Effector memory CD8-positive, alpha-beta T cell (primary cell): ENCODE results near the gene PPM1M.
A peak's percentile ranks its signal among the peaks of the same experiment; 100 is the strongest.

Experiments
- ATAC-seq: fragments of 150-1000 bp; cut with Tn5 transposase; replicated peaks from 2 replicates; pipeline ENCODE4 v1.10.0; 2021; ENCODE audit warnings: mild to moderate bottlenecking, moderate library complexity
- DNase-seq, 3 experiments: peaks; one replicate each; pipeline ENCODE4 v3.0.0; 2021
- H3K27ac Mint-ChIP-seq, 2 donors: one replicate each; pipeline ENCODE4 v1.8.0; 2022; ENCODE audit warnings: mild to moderate bottlenecking in 2 of 2, mixed read lengths in 2 of 2, moderate library complexity in 2 of 2
- H3K27me3 Mint-ChIP-seq, 2 donors: one replicate each; pipeline ENCODE4 v1.8.0; 2022; ENCODE audit warnings: mixed read lengths in 2 of 2
- H3K36me3 Mint-ChIP-seq: one replicate; pipeline ENCODE4 v1.8.0; 2022; ENCODE audit warnings: mild to moderate bottlenecking, moderate library complexity, mixed read lengths; ENCODE audit not compliant: insufficient read depth
- H3K4me1 Mint-ChIP-seq, 2 donors: one replicate each; pipeline ENCODE4 v1.8.0; 2022; ENCODE audit warnings: low read depth in 2 of 2, mixed read lengths in 2 of 2
- H3K4me3 Mint-ChIP-seq, 2 donors: one replicate each; pipeline ENCODE4 v1.8.0; 2022; ENCODE audit warnings: mild to moderate bottlenecking in 2 of 2, mixed read lengths in 2 of 2, moderate library complexity in 2 of 2
- H3K9me3 Mint-ChIP-seq, 2 donors: one replicate each; pipeline ENCODE4 v1.8.0; 2022; ENCODE audit warnings: mixed read lengths in 2 of 2

Gene PPM1M

GRCh38 chr3:52238193-52238760, 7.3 kb upstream of the PPM1M start:
- ATAC-seq (no peak), DNase-seq (no peak)
- H3K4me3 Mint-ChIP-seq = peak overlapping the region; percentile 97 to 98
- peaks cover 33% of the 10 kb centered on the region for H3K36me3 Mint-ChIP-seq
- no peaks in the 10 kb centered on the region for H3K9me3 Mint-ChIP-seq
- H3K27ac Mint-ChIP-seq = peak overlapping the region; percentile 93 to 95
- H3K4me1 Mint-ChIP-seq = peaks cover 57 to 70% of the 10 kb centered on the region in 2 donors
- H3K27me3 Mint-ChIP-seq = no peaks in the 10 kb centered on the region

- peaks cover 29% of the 10 kb centered on the region for H3K36me3 Mint-ChIP-seq
- peak within 1 kb of the TSS; percentile 93 to 95 for H3K27ac Mint-ChIP-seq
- peaks cover 54 to 73% of the 10 kb centered on the region in 2 donors for H3K4me1 Mint-ChIP-seq
- ATAC-seq = peak; percentile 80
- H3K9me3 Mint-ChIP-seq = no peaks in the 10 kb centered on the region
- H3K27me3 Mint-ChIP-seq = no peaks in the 10 kb centered on the region
- peak within 1 kb of the TSS; percentile 97 to 98 for H3K4me3 Mint-ChIP-seq
- peak; percentile 78 to 84 (median 83) for DNase-seq
Measured at GRCh38 chr3:52238761-52239701, 6.5 kb upstream of the PPM1M start, which contains the start of gene TWF2. Gene TWF2, minus strand, starts transcription at chr3:52239158. Its CDS starts 142 bp downstream, at chr3:52239016.

- peaks cover 29% of the 10 kb centered on the region for H3K36me3 Mint-ChIP-seq
- no peak for DNase-seq
- ATAC-seq = no peak
- no peaks in the 10 kb centered on the region for H3K27me3 Mint-ChIP-seq
- no peaks in the 10 kb centered on the region for H3K9me3 Mint-ChIP-seq
- H3K4me1 Mint-ChIP-seq = peaks cover 58 to 71% of the 10 kb centered on the region in 2 donors
- H3K27ac Mint-ChIP-seq = peak overlapping the region; percentile 93 to 95
- H3K4me3 Mint-ChIP-seq = peak overlapping the region; percentile 97 to 98
Measured at GRCh38 chr3:52240059-52240885, 5.3 kb upstream of the PPM1M start.

GRCh38 chr3:52240886-52241370, 4.6 kb upstream of the PPM1M start:
- no peaks in the 10 kb centered on the region for H3K9me3 Mint-ChIP-seq
- no peak for ATAC-seq
- H3K4me3 Mint-ChIP-seq = peak overlapping the region; percentile 97 to 98
- peak overlapping the region; percentile 93 to 95 for H3K27ac Mint-ChIP-seq
- peaks cover 31% of the 10 kb centered on the region for H3K36me3 Mint-ChIP-seq
- peaks cover 54 to 65% of the 10 kb centered on the region in 2 donors for H3K4me1 Mint-ChIP-seq
- H3K27me3 Mint-ChIP-seq = no peaks in the 10 kb centered on the region
- no peak for DNase-seq

- Mint-ChIP-seq H3K36me3 (peaks cover 34% of the 10 kb centered on the region), H3K9me3 (no peaks in the 10 kb centered on the region), H3K27me3 (no peaks in the 10 kb centered on the region), H3K27ac (no peak overlapping the region), H3K4me1 (peaks cover 56 to 64% of the 10 kb centered on the region in 2 donors), H3K4me3 (no peak overlapping the region)
- DNase-seq (no peak), ATAC-seq (no peak)
Measured at GRCh38 chr3:52242039-52242438, 3.5 kb upstream of the PPM1M start.

- DNase-seq (no peak), ATAC-seq (no peak)
- no peaks in the 10 kb centered on the region for H3K9me3 Mint-ChIP-seq
Measured at GRCh38 chr3:52243791-52244628, 1.5 kb upstream of the PPM1M start.

GRCh38 chr3:52246264-52246620, 683 bp downstream of the PPM1M start:
- peak overlapping the region; percentile 82 to 91 for H3K4me3 Mint-ChIP-seq
- H3K27me3 Mint-ChIP-seq = no peaks in the 10 kb centered on the region
- H3K27ac Mint-ChIP-seq = peak overlapping the region; percentile 92 to 94
- peak; percentile 22 for ATAC-seq
- H3K9me3 Mint-ChIP-seq = no peaks in the 10 kb centered on the region
- peaks cover 56 to 64% of the 10 kb centered on the region in 2 donors for H3K4me1 Mint-ChIP-seq
- peak in 1 of 3 experiments; percentile 32 for DNase-seq
- H3K36me3 Mint-ChIP-seq = peaks cover 44% of the 10 kb centered on the region

More at GRCh38 chr3:52243791-52244628, 1.5 kb upstream of the PPM1M start:
- Mint-ChIP-seq H3K27me3 (no peaks in the 10 kb centered on the region), H3K27ac (peak overlapping the region; percentile 91 to 92), H3K36me3 (peaks cover 38% of the 10 kb centered on the region), H3K4me1 (peaks cover 62 to 71% of the 10 kb centered on the region in 2 donors), H3K4me3 (peak overlapping the region; percentile 76 to 91)

GRCh38 chr3:52246728-52247408, 1.3 kb downstream of the PPM1M start:
- Mint-ChIP-seq H3K4me1 (peaks cover 56 to 60% of the 10 kb centered on the region in 2 donors), H3K27ac (peak overlapping the region; percentile 92 to 94), H3K27me3 (no peaks in the 10 kb centered on the region), H3K9me3 (no peaks in the 10 kb centered on the region), H3K4me3 (peak overlapping the region; percentile 82 to 91), H3K36me3 (peaks cover 50% of the 10 kb centered on the region)
- ATAC-seq = no peak
- DNase-seq = no peak

GRCh38 chr3:52247409-52248164, 2.0 kb downstream of the PPM1M start:
- H3K9me3 Mint-ChIP-seq = no peaks in the 10 kb centered on the region
- H3K4me1 Mint-ChIP-seq = peaks cover 59 to 67% of the 10 kb centered on the region in 2 donors
- peaks cover 57% of the 10 kb centered on the region for H3K36me3 Mint-ChIP-seq
- H3K27me3 Mint-ChIP-seq = no peaks in the 10 kb centered on the region
- ATAC-seq (no peak), DNase-seq (no peak)
- H3K27ac Mint-ChIP-seq = peak overlapping the region; percentile 92 to 94
- H3K4me3 Mint-ChIP-seq = peak overlapping the region; percentile 82 to 91

- ATAC-seq (no peak), DNase-seq (no peak)
- Mint-ChIP-seq H3K36me3 (peaks cover 63% of the 10 kb centered on the region), H3K4me1 (peaks cover 64 to 69% of the 10 kb centered on the region in 2 donors), H3K27me3 (no peaks in the 10 kb centered on the region), H3K9me3 (no peaks in the 10 kb centered on the region), H3K27ac (peak overlapping the region; percentile 92 to 94), H3K4me3 (peak overlapping the region; percentile 82 to 91)
Measured at GRCh38 chr3:52248165-52248541, 2.6 kb downstream of the PPM1M start.

GRCh38 chr3:52248816-52249547, 3.4 kb downstream of the PPM1M start:
- H3K4me1 Mint-ChIP-seq = peaks cover 69 to 71% of the 10 kb centered on the region in 2 donors
- H3K36me3 Mint-ChIP-seq = peaks cover 71% of the 10 kb centered on the region
- no peaks in the 10 kb centered on the region for H3K9me3 Mint-ChIP-seq
- peak overlapping the region; percentile 92 to 94 for H3K27ac Mint-ChIP-seq
- H3K4me3 Mint-ChIP-seq = peak overlapping the region in 1 of 2 donors; percentile 91
- ATAC-seq = no peak
- H3K27me3 Mint-ChIP-seq = no peaks in the 10 kb centered on the region
- DNase-seq = no peak
